HG02678 (cell line): ENCODE data around the gene LAMB3.
A peak's percentile ranks its signal among the peaks of the same experiment; 100 is the strongest.

Experiments
- ATAC-seq: cut with Tn5 transposase; IDR thresholded peaks from one replicate; pipeline ENCODE4 v1.9.1; 2021; ENCODE audit warnings: mild to moderate bottlenecking, moderate library complexity; ENCODE audit not compliant: unreplicated experiment

LAMB3 gene

GRCh38 chr1:209600541-209600940 is 51.7 kb downstream of the LAMB3 start:
- ATAC-seq: no peak

DNA sequence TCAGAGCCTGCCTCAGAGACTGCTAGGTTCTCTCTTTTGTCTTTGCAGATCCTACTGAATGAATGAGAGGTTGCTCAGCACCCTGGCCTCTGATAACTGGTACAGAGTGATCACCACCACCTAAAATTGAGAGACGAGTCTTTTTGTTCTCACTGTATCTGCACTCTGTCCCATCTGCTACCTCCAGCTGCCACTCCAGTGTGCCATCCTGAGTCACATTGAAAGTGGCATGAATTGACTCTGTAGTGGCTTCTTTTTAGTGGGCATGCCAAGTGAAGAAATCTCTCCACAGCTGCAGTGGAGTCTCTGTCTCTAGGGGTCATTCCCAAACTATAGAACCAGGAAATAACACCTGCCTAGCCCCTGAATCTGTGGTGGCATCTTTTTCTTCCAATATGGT is 54.0 kb downstream of the LAMB3 start:
- no peak for ATAC-seq

DNA sequence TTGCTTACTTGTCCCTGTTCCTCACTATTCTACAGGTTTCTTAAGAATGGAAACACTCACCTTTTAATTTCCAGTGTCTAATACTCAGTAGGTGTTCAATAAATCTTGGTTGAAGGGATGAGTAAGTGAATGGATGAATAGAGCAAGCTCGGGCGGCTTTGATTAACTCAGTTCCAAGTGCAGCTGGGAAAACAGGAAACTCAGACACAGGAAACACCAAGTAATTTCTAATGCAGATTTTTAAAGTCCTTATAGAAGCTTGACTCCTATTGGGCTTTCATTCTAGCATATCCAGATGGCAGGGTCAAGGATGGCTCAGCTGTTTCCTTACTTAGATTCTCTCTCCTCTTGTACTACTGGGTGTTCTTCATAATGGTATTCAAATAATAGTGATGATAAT is 54.7 kb downstream of the LAMB3 start:
- no peak for ATAC-seq

GRCh38 chr1:209595599-209596285 is 56.5 kb downstream of the LAMB3 start:
- no peak for ATAC-seq

DNA sequence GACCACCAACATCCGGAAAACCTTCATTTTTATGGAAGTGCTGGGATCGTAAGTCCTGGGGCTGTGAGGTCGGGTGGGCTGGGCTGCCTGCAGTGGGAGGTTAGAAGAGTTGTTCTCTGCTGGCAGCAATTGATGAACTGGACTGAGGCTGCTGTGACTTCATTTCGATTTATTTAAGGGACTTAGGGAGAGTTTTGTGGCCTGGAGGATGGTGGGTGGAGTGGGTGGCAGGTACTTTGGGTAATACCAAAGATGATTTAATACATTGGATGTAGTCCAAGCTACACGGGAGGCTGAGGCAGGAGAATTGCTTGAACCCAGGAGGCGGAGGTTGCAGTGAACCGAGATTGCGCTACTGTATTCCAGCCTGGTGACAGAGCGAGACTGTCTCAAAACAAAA is 57.2 kb downstream of the LAMB3 start:
- ATAC-seq: no peak

DNA sequence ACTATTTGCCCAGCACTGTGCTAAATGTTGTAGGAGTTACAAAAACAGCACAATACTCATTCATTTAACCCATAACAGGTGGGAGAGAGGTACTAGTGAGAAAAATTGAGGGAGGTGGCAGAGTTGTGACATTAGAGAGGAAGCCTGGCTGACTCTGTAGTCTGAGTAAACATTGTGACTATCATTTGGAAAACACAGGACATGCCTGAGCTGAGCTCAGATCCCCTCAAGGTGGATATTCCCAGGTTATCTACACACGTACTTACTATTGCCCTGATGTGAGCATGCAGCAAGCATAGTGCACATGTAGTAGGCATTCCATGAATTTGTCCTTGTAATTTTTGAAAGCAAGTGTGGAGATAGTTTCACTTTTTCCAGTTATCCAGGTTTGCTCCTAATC is 57.8 kb downstream of the LAMB3 start:
- no peak for ATAC-seq

DNA sequence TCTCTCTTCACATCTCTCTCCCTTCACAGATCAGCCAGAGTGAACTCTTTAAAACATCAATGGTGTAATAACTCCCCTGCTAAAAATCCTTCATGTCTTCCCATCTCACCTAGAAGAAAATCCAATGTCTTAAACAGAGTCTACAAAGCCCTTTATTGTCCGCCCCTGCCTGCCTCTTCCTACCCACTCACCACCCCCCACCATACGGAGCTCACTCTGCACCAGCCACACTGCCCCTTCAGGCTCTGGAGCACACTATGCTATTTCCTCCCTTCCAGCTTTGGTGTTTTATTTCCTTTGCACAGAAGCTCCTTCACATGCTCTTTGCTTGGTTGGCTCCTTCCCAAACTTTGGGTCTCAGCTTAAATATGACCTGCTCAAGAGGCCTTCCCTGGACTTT is 58.5 kb downstream of the LAMB3 start:
- ATAC-seq: no peak

DNA sequence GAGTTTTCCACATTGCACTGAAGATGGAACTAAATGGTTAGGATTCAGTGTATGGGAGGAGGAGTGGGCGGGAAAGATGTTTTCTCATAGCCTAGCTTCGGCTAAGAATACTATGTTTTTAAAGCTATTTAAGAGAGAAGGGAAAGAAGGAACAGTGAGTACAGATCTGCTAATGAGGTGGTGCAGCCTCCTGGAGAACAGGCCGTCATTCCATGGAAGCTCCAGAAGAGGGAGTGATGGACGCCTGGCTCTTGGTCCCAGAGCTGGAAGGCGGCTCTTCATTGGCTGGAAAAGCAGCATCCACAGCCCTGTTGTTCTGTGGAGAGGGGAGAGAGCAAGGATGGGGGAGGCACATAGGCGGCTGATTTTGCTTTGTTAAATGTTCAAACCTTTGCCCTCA is 61.8 kb downstream of the LAMB3 start:
- ATAC-seq: no peak

- no peak for ATAC-seq
These were observed 62.4 kb downstream of the LAMB3 start for GRCh38 chr1:209589863-209590262.

GRCh38 chr1:209589440-209589839 is 62.8 kb downstream of the LAMB3 start:
- ATAC-seq: no peak

GRCh38 chr1:209587789-209588188 is 64.4 kb downstream of the LAMB3 start:
- ATAC-seq: no peak

DNA sequence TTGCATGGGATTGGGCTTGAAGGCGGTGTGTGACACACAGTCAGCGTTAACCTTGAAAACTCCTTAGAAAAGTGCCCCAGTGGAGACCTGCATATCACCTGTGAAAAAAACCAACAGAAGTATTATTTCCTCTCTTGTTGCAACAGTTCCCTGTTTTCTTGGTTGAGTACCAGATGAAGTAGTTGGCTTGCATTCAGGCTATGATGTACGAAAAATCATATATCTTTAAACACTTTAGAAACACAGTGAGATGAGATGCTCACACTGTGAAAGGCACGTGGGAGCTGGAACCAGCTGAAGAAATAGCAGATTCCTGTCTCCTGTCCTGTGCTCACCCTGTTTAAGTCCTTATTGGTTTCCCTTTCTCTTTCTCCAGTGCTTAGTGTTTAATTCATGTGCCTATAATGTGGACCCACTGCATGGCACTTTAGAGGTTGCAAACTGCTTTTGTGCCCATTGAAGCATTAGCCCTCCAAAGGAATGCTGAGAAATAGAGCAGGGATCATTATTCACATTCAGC is 65.9 kb downstream of the LAMB3 start:
- ATAC-seq: no peak

- no peak for ATAC-seq
These were observed 66.6 kb downstream of the LAMB3 start for GRCh38 chr1:209585672-209586071.

- ATAC-seq: no peak
These were observed 67.0 kb downstream of the LAMB3 start for GRCh38 chr1:209585197-209585596.

- ATAC-seq: no peak
These were observed 68.0 kb downstream of the LAMB3 start for GRCh38 chr1:209584231-209584672.

DNA sequence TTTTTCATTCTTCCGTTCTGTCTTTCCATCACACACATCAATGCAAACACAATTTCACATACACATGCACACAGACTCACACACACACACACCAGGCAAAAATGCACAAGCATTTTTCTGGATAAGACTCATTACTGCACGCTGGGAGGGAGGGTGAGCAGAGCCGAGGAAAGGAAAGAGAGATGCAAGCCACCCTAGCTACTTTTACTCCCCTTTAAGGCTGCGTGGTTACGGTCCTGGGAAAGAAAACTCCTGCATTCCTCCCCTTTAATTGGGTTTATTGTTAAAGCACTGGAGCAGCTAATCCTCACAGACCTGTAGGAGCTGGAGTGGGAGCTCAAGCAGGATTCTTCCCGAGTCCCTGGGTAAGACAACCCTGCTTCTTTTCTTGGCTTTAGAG is 68.8 kb downstream of the LAMB3 start, which contains the start of gene CAMK1G:
Gene CAMK1G (plus strand): TSS at position 307 of the 400 bp plus-strand sequence. CDS start 11,270 bp downstream, outside the sequence.
- ATAC-seq: no peak

GRCh38 chr1:209580577-209580976 is 71.6 kb downstream of the LAMB3 start:
- ATAC-seq: no peak

DNA sequence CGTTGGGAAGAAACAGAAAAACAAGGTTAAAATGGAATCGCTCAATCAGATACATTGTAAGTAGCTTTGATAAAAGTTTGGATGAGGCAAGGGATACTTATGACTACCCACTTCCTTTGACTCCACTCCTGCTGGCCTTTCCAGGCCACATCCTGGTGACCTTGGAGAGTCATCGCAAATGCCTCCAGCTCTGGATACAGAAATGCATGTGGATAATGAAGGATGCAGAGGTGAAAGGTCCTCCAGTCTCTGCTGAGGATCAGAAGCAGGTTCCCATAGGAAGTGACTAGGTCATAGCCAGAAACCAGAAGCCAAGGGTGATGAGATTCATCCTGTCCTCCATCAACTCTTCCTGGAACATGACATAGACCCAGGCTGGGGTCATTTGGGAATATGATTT is 74.9 kb downstream of the LAMB3 start:
- ATAC-seq: no peak

GRCh38 chr1:209576392-209577197 is 75.6 kb downstream of the LAMB3 start:
- peak; percentile 81 for ATAC-seq

DNA sequence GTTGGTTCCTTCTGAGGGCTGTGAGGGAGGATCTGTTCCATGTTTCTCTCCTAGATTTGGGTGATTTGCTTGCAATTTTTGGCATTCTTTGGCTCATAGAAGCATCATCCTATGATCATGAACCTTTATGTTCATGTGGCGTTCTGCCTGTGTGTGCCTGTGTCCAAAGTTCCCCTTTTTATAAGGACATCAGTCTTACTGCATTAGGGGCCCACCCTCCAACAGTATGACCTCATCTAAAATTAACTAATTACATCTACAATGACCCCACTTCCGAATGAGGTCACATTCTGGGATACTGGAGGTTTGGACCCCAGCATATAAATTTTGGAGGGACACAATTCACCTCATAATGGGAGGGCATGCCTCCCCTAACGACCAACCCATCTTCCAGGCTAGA is 81.5 kb downstream of the LAMB3 start:
- ATAC-seq: no peak

- peak; percentile 48 for ATAC-seq
These were observed 82.6 kb downstream of the LAMB3 start for GRCh38 chr1:209569455-209570207.
